GM12878 (cell line): ENCODE measurements around the gene SCAANT1. TPM values are rescaled to one million over a fixed set of nuclear protein-coding genes. Genes with fewer than 3 reads are reported as not detected.

Experiments used
- ATF3 ChIP-seq: IDR thresholded peaks from 2 replicates; pipeline ENCODE4 v1.6.1; 2011; ENCODE audit warnings: low read depth, mild to moderate bottlenecking, low read length, moderate library complexity, borderline replicate concordance; ENCODE audit errors: extremely low read depth
- BACH1 ChIP-seq: fragments of 450-650 bp; IDR thresholded peaks from 2 replicates; pipeline ENCODE4 v1.6.1; 2017; ENCODE audit warnings: mild to moderate bottlenecking, borderline replicate concordance
- BCL11A ChIP-seq: IDR thresholded peaks from 2 replicates; pipeline ENCODE4 v1.6.1; 2011; ENCODE audit warnings: low read depth, low read length
- CBFB ChIP-seq: IDR thresholded peaks from 2 replicates; pipeline ENCODE4 v1.6.1; 2016; ENCODE audit warnings: antibody characterized with exemption, low read depth
- CBX5 ChIP-seq: sonication (generic); IDR thresholded peaks from 2 replicates; pipeline ENCODE4 v1.6.1; 2016; ENCODE audit warnings: low read depth, moderate library complexity, mild to moderate bottlenecking, inconsistent platforms
- CHD1 ChIP-seq: IDR thresholded peaks from 2 replicates; pipeline ENCODE4 v1.6.1; 2012; ENCODE audit warnings: low read depth, low read length, improper control_type of control experiment
- DPF2 ChIP-seq: fragments of 450-650 bp; IDR thresholded peaks from 2 replicates; pipeline ENCODE4 v1.6.1; 2017; ENCODE audit warnings: mild to moderate bottlenecking
- E2F8 ChIP-seq: fragments of 450-650 bp; IDR thresholded peaks from 2 replicates; pipeline ENCODE4 v1.6.1; 2018; ENCODE audit warnings: mild to moderate bottlenecking, low read depth, moderate library complexity; ENCODE audit not compliant: partially characterized antibody
- ESRRA ChIP-seq: IDR thresholded peaks from 2 replicates; pipeline ENCODE4 v1.6.1; 2012; ENCODE audit warnings: mild to moderate bottlenecking, low read length, improper control_type of control experiment
- FOXK2 ChIP-seq: fragments of 450-650 bp; IDR thresholded peaks from 2 replicates; pipeline ENCODE4 v1.6.1; 2017; ENCODE audit warnings: mild to moderate bottlenecking, moderate library complexity
- LARP7 ChIP-seq: fragments of 450-650 bp; IDR thresholded peaks from 2 replicates; pipeline ENCODE4 v1.6.1; 2017; ENCODE audit warnings: mild to moderate bottlenecking
- MEF2B ChIP-seq: fragments of 450-650 bp; IDR thresholded peaks from 2 replicates; pipeline ENCODE4 v1.6.1; 2018; ENCODE audit warnings: mild to moderate bottlenecking, moderate library complexity; ENCODE audit not compliant: partially characterized antibody, poor library complexity, severe bottlenecking
- MTA2 ChIP-seq: fragments of 450-650 bp; IDR thresholded peaks from 2 replicates; pipeline ENCODE4 v1.6.1; 2016; ENCODE audit warnings: low read depth, mild to moderate bottlenecking, moderate library complexity
- MXI1 ChIP-seq: fragments of 150-350 bp; IDR thresholded peaks from 2 replicates; pipeline ENCODE4 v1.6.1; 2011; ENCODE audit warnings: low read depth, mild to moderate bottlenecking, inconsistent platforms, low read length, improper control_type of control experiment
- NFYA ChIP-seq: IDR thresholded peaks from 2 replicates; pipeline ENCODE4 v1.6.1; 2011; ENCODE audit warnings: low read depth, mild to moderate bottlenecking, low read length, improper control_type of control experiment, borderline replicate concordance
- PML ChIP-seq: IDR thresholded peaks from 2 replicates; pipeline ENCODE4 v1.6.1; 2012; ENCODE audit warnings: low read length, inconsistent platforms
- POU2F2 ChIP-seq: IDR thresholded peaks from 3 replicates; pipeline ENCODE4 v1.6.1; 2011; ENCODE audit warnings: low read depth, mild to moderate bottlenecking, low read length, borderline replicate concordance
- PRDM15 ChIP-seq: fragments of 450-650 bp; formaldehyde crosslinking; IDR thresholded peaks from 2 replicates; pipeline ENCODE4 v1.4.0; 2020; ENCODE audit warnings: mild to moderate bottlenecking, moderate library complexity
- SP1 ChIP-seq: IDR thresholded peaks from one replicate; pipeline ENCODE4 v1.6.1; 2011; ENCODE audit warnings: low read depth, low read length
- SUPT20H ChIP-seq: IDR thresholded peaks from 2 replicates; pipeline ENCODE4 v1.6.1; 2011; ENCODE audit warnings: low read depth, mild to moderate bottlenecking, low read length, moderate library complexity, borderline replicate concordance; ENCODE audit not compliant: control insufficient read depth
- TCF12 ChIP-seq: IDR thresholded peaks from 2 replicates; pipeline ENCODE4 v1.6.1; 2011; ENCODE audit warnings: low read depth, mild to moderate bottlenecking, low read length
- ZBTB33 ChIP-seq: fragments of 450-650 bp; IDR thresholded peaks from 2 replicates; pipeline ENCODE4 v1.6.1; 2017; ENCODE audit warnings: mild to moderate bottlenecking
- ZNF24 ChIP-seq: fragments of 450-650 bp; IDR thresholded peaks from 2 replicates; pipeline ENCODE4 v1.6.1; 2017; ENCODE audit warnings: antibody characterized with exemption, mild to moderate bottlenecking
- polyA plus RNA-seq, 11 experiments: library from polyadenylated mRNA; depleted of rRNA in 4 of 11; unstranded in 6 of 11; stranded (reverse) in 5 of 11; fragments of >200 nt; fragmentation: Nextera tagmentation in 4 of 11; fragmentation: Illumina TruSeq in 1 of 11; extraction: Ambion mirVana in 4 of 11; extraction: Trizol in 1 of 11; gene quantifications; 1 replicate in 1 of 11; 2 replicates in 10 of 11; pipeline versions ENCODE4 v1.2.1 to v1.2.3, GENCODE V29; 2011 to 2016; ENCODE audit warnings: inconsistent platforms in 2 of 11, missing spikeins in 2 of 11, low read depth in 1 of 11
- total RNA-seq, 4 experiments: library from RNA; depleted of rRNA in 3 of 4; stranded (reverse); fragments of >200 nt in 3 of 4; fragmentation: Illumina TruSeq in 1 of 4; extraction: Trizol in 1 of 4; gene quantifications; 2 replicates each; pipeline versions ENCODE4 v1.2.1 to v1.2.3, GENCODE V29; 2013 to 2021

SCAANT1 gene
- total and polyA plus RNA-seq, 10 of the 15 experiments (the other 5 are each of a cell fraction or from before 2014, with no cell fraction given): 0.60 to 1.7 (median 0.95) TPM; not detected in 6

- TF ChIP-seq ZBTB33 (no peak), PML (no peak), E2F8 (no peak), CHD1 (no peak), MTA2 (no peak), SUPT20H (no peak), PRDM15 (CRISPR knock-in tag) (no peak), LARP7 (peak; percentile 72), CBX5 (no peak), FOXK2 (no peak), DPF2 (peak; percentile 74), SP1 (no peak), MEF2B (peak; percentile 62), MXI1 (0 out of 2 replicates have a peak, but pooled peaks have one; percentile 65), BCL11A (no peak), POU2F2 (no peak), BACH1 (peak; percentile 81), NFYA (no peak), TCF12 (no peak), CBFB (no peak), ESRRA (no peak), ZNF24 (no peak), ATF3 (no peak)
Measured at GRCh38 chr3:63863150-63864007, 48.8 kb downstream of the SCAANT1 start, which contains the start of the genes ATXN7 and THOC7 (continued).
